SW 1271 (cell line): ENCODE results near the gene TBC1D2B.
"Not testable (repeated sequence)": the region's sequence is repeated elsewhere in the genome, so short reads cannot be mapped to it uniquely, and the experiment has no call there.

Experiments
- DNase-seq, 2 experiments: peaks; one replicate each; lab custom pipeline; 2025; lab: John Stamatoyannopoulos, UW

TBC1D2B gene

GRCh38 chr15:77975332-77976094, 102.0 kb downstream of the TBC1D2B start:
- DNase-seq = no peak

- no peak for DNase-seq
These were observed 102.8 kb downstream of the TBC1D2B start for GRCh38 chr15:77974416-77975331.

- no peak for DNase-seq
These were observed 103.5 kb downstream of the TBC1D2B start for GRCh38 chr15:77974098-77974414.

- DNase-seq = not testable (repeated sequence)
These were observed 104.0 kb downstream of the TBC1D2B start for GRCh38 chr15:77973273-77974097.

GRCh38 chr15:77972706-77973105, 104.8 kb downstream of the TBC1D2B start:
- DNase-seq = not testable (repeated sequence)

- DNase-seq = not testable (repeated sequence)
These were observed 105.6 kb downstream of the TBC1D2B start for GRCh38 chr15:77971875-77972274.

- not testable (repeated sequence) for DNase-seq
These were observed 106.6 kb downstream of the TBC1D2B start for GRCh38 chr15:77970813-77971360.

DNA sequence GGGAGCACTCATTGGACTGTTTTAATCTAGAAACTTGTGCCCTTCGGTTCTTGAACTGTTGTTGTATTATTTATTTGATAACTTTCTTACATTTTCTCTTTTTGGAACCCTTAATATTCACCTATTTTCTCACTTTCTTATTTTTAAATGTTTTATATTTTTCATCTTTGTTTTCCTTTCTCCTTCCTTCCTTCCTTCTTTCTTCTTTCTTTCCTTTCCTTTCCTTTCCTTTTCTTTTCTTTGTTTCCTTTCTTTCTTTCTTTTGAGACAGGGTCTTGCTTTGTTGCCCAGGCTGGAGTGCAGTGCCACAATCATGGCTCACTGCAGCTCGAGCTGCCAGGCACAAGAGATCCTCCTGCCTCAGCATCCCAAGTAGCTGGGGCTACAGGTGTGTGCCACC, 108.5 kb downstream of the TBC1D2B start:
- no peak for DNase-seq

GRCh38 chr15:77967798-77968197, 109.7 kb downstream of the TBC1D2B start:
- DNase-seq = no peak

DNA sequence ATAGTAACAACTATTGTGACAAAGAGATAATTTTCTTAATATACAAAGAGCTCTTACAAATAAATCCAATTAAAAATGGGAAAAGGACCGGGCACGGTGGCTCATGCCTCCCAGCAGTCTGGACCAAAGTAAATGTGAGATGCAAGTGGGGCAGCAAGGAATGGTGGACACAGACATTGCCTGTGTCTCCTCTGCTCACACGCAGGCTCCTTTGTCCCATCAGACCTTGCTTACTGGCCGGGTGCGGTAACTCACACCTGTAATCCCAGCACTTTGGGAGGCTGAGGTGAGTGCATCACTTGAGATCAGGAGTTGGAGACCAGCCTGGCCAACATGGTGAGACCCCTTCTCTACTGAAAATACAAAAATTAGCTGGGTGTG, 110.3 kb downstream of the TBC1D2B start:
- DNase-seq = not testable (repeated sequence)

DNA sequence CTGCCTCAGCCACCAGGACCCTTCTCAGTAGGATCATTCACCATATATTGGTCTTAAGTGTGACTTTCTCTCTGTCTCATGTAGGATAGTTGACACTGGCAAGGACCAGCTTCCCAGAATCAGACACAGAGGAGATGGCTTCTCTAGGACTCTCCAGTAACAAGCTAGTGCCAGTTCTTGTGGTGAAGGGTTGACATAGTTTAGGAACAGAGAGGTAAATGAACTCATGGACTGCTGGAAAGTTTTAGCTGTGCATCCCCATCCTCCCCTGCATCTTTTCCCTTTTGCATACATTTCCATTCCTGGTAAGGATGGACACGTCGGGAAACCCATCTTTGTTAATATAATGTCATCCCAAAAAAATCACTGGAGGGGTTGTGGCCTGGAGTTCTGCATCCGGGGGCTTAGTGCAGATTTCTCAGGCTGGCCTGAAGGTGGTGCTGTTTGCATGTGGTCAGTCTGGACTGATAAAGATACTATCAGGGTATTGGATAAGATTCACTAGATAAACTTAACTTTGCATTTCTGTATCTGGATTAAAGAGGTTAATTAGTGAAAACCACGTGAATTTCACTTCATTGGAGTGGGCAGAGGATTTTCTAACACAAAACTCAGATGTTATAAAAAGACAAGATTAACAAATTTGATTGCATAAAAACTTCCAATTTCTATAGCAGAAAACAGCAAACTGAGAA, 110.8 kb downstream of the TBC1D2B start:
- peak in 1 of 2 experiments; percentile 59 for DNase-seq

DNA sequence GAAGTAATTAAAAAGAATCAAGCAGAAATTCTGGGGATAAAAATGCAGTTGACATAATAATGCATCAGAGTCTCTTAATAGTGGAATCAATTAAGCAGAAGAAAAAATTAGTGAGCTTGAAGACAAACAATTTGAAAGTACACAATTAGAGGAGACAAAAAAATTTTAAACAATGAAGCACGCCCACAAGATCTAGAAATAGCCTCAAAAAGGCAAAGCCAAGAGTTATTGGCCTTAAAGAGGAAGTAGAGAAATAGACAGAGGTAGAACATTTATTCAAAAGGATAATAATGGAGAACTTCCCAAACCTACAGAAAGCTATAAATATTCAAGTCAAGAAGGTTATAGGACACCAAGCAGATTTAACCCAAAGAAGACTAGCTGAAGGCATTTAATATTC, 113.3 kb downstream of the TBC1D2B start:
- no peak for DNase-seq

DNA sequence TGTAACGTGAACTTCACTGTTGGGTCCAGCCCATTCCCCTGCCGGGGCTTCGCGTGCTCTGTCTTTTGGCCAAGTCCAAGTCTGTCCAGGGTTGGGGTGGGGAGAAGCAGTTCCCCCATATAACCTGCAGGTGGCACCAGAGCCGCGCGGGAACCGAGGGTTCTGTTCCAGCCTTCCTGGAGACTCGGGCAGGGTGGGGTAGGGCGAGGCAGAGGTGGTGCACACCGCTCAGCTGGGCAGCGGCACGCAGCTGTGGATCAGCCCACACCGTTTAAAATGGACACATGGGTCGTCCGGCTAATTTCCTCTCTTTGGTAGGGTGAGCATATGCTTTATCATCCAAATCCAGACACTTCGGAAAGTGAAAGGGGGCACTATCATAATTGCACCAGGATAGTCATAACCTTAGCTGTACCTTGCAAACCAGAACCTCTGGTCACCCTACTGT, 118.1 kb downstream of the TBC1D2B start:
- DNase-seq = peak; percentile 49 to 53

GRCh38 chr15:77958716-77959431, 118.6 kb downstream of the TBC1D2B start:
- DNase-seq = not testable (repeated sequence)

DNA sequence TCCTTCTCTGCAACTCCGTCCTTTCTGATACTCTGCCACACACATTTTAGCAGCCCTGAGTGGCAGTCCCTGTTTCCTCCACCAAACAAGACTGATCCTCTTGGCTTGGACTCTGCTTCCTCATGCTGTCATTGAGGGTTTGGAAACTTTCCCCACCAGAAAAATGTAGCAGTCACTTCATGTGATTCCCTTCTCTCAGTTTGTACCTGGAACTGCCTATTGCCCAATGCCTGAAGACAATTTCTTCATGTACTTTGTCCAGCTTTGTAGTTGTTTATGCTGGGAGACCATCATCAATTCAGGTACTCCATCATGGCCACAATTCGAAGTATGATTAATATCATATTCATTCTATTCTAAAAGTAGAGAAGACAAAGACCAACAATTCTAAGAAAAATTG, 119.5 kb downstream of the TBC1D2B start:
- DNase-seq = not testable (repeated sequence)

GRCh38 chr15:77953926-77954325, 123.6 kb downstream of the TBC1D2B start:
- DNase-seq = not testable (repeated sequence)

GRCh38 chr15:77952928-77953446, 124.5 kb downstream of the TBC1D2B start:
- not testable (repeated sequence) for DNase-seq

DNA sequence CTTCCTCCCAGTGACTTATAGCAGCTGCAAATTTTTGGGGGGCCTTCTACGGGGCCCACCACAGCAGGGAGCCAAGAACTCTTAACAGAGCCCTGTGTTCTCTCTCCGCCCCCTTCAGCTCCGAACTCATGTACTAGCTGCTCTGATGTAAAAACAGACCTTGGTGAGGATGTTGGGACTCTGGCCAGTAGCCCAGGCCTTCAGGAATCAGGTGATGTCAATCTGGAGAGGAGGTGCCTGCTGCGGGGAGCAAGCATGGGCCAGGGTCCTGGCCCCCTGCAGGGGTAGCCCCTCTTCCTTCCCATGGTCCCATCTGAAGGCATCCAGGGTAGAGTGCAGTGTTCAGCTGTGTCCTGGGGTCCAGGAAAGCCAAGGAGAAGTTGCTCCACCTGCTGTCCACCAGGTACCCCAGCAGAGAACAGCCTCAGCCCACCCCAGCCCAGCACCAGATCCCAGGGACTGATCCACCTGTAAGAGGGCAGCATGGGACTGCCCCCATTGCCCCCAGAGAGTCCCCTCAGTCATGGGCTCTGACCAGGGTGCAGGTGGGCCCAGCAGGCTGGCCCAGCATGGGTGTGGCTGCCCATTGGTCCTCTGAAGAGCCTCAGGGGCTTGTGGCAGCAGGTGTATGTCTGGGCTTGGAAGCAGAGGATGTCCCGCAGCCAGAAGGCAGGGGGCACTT, 126.3 kb downstream of the TBC1D2B start:
- not testable (repeated sequence) for DNase-seq

DNA sequence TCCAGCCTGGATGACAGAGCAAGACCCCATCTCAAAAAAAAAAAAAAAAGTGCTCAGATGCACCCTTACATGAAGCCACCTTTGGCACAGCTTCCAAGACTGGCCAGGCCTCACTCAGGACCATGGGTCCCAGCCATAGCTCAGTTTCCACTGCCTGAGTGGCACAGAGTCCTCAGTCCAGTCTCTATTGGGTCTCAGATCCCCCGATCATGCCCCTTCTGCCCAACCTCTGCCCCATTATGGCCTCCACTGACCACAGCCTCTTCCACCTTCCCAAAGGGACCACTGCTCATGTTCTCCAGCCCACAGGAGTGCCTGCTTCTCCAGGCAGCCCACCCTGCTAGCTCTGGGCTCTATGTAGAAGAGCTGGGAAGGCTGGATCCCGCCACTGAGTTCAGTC, 127.0 kb downstream of the TBC1D2B start:
- DNase-seq = not testable (repeated sequence)

GRCh38 chr15:77945566-77945965, 131.9 kb downstream of the TBC1D2B start:
- no peak for DNase-seq
